ENCODE measurements around the gene SPINK8.

- TF ChIP-seq CTCF (IDR thresholded peaks at IDR 0.05) (no peak), POLR2A (IDR thresholded peaks at IDR 0.05) (no peak)
Observed at GRCh38 chr3:48285132-48285531, 48.3 kb downstream of the SPINK8 start.
